Esophagus muscularis mucosa (tissue), 4 donors: ENCODE measurements around the gene A4GALT. TPM values are rescaled to one million over a fixed set of nuclear protein-coding genes. Genes with fewer than 3 reads are reported as not detected.

Source experiments
- DNase-seq: peaks from one replicate; pipeline ENCODE4 v3.0.0-alpha.2; 2017; ENCODE audit errors: extremely low spot score
- H3K27ac ChIP-seq, 4 donors: fragments of 200-600 bp; sonication (generic); replicated peaks in 1 of 4; 1 replicate in 3 of 4; 2 replicates in 1 of 4; pipeline ENCODE4 v1.5.1; 2016 to 2019; ENCODE audit warnings: mild to moderate bottlenecking in 1 of 4
- H3K27me3 ChIP-seq, 4 donors: fragments of 200-600 bp; sonication (generic); one replicate each; pipeline versions ENCODE4 v1.5.1 to v1.6.0; 2016 to 2019
- H3K36me3 ChIP-seq, 4 donors: fragments of 200-600 bp; sonication (generic); one replicate each; pipeline ENCODE4 v1.5.1; 2016 to 2019
- H3K4me1 ChIP-seq, 4 donors: fragments of 200-600 bp; sonication (generic); one replicate each; pipeline ENCODE4 v1.5.1; 2016 to 2019
- H3K4me3 ChIP-seq, 4 donors: fragments of 200-600 bp; sonication (generic); 1 replicate in 2 of 4; 2 replicates in 2 of 4; pipeline ENCODE4 v1.5.1; 2016 to 2019; ENCODE audit warnings: mild to moderate bottlenecking in 4 of 4, moderate library complexity in 1 of 4
- H3K9me3 ChIP-seq, 4 donors: fragments of 200-600 bp; sonication (generic); 1 replicate in 3 of 4; 2 replicates in 1 of 4; pipeline ENCODE4 v1.5.1; 2016 to 2019
- CTCF ChIP-seq, 3 experiments: fragments of 200-600 bp in 2 of 3; fragments of 450-650 bp in 1 of 3; sonication (generic) in 2 of 3; IDR thresholded peaks; one replicate each; pipeline ENCODE4 v1.5.1; 2017 to 2019; ENCODE audit warnings: antibody characterized with exemption in 3 of 3, mild to moderate bottlenecking in 2 of 3, moderate library complexity in 1 of 3
- EP300 ChIP-seq: sonication (generic); formaldehyde crosslinking; IDR thresholded peaks from one replicate; pipeline ENCODE4 v1.6.1; 2017; ENCODE audit warnings: antibody characterized with exemption
- POLR2A ChIP-seq: fragments of 450-650 bp; IDR thresholded peaks from one replicate; pipeline ENCODE4 v1.6.1; 2017; ENCODE audit warnings: antibody characterized with exemption, moderate library complexity, mild to moderate bottlenecking, low read depth
- POLR2AphosphoS5 ChIP-seq, 2 donors: sonication (generic); formaldehyde crosslinking; IDR thresholded peaks; one replicate each; pipeline ENCODE4 v1.6.1; 2017; ENCODE audit warnings: antibody characterized with exemption in 2 of 2
- WGBS: methylation state at CpG from one replicate; pipeline ENCODE4 v1.1.5; 2018; 5-methylcytosine and 5-hydroxymethylcytosine counted together
- intact Hi-C: fragments of 100-400 bp; cut with DNase I; formaldehyde crosslinking; loops from one replicate; pipeline ENCODE4 v1.15.1; 2023
- total RNA-seq, 4 donors: library from RNA; depleted of rRNA; stranded (reverse); fragments of >200 nt; gene quantifications; one replicate each; pipeline versions ENCODE4 v1.1.0 to v1.2.1, GENCODE V29; 2016

A4GALT gene
- total RNA-seq, 4 donors from 2014 or later, result 77.7 to 81.8 (median 79.1) TPM

- Histone ChIP-seq H3K9me3 (no peaks in the 10 kb centered on the region), H3K27me3 (no peaks in the 10 kb centered on the region), H3K4me1 (peaks cover 0 to 4% (median 0%) of the 10 kb centered on the region in 4 donors), H3K4me3 (no peak overlapping the region), H3K27ac (no peak overlapping the region), H3K36me3 (no peaks in the 10 kb centered on the region)
- intact Hi-C loops, result no loop called here
- 74% methylated on average over 6 of the region's 6 CpGs for WGBS
- TF ChIP-seq POLR2A (no peak), CTCF (IDR thresholded peaks at IDR 0.05) (no peak), POLR2AphosphoS5 (IDR thresholded peaks at IDR 0.05) (no peak), EP300 (no peak)
- no peak for DNase-seq
Measured at GRCh38 chr22:42732081-42732480, 11.4 kb upstream of the A4GALT start.

- no peaks in the 10 kb centered on the region for H3K9me3 ChIP-seq
- DNase-seq, result no peak
- 95% methylated on average over 6 of the region's 6 CpGs for WGBS
- no peak overlapping the region for H3K4me3 ChIP-seq
- TF ChIP-seq POLR2AphosphoS5 (IDR thresholded peaks at IDR 0.05) (no peak), CTCF (IDR thresholded peaks at IDR 0.05) (no peak), POLR2A (no peak), EP300 (no peak)
- peaks cover 0 to 4% (median 0%) of the 10 kb centered on the region in 4 donors for H3K4me1 ChIP-seq
- H3K36me3 ChIP-seq, result no peaks in the 10 kb centered on the region
- no peaks in the 10 kb centered on the region for H3K27me3 ChIP-seq
- H3K27ac ChIP-seq, result no peak overlapping the region
- intact Hi-C loops, result no loop called here
Measured at GRCh38 chr22:42726811-42727210, 6.1 kb upstream of the A4GALT start.

- Histone ChIP-seq H3K9me3 (no peaks in the 10 kb centered on the region), H3K4me1 (peaks cover 2 to 13% (median 9%) of the 10 kb centered on the region in 4 donors), H3K36me3 (no peaks in the 10 kb centered on the region), H3K27me3 (no peaks in the 10 kb centered on the region), H3K27ac (no peak overlapping the region), H3K4me3 (no peak overlapping the region)
- intact Hi-C loops, result no loop called here
- no peak for DNase-seq
- 86% methylated on average over 6 of the region's 6 CpGs for WGBS
- TF ChIP-seq POLR2AphosphoS5 (IDR thresholded peaks at IDR 0.05), result no peak
- TF ChIP-seq EP300, result no peak
- TF ChIP-seq POLR2A, result no peak
- TF ChIP-seq CTCF (IDR thresholded peaks at IDR 0.05), result no peak
Measured at GRCh38 chr22:42725606-42726355, 5.1 kb upstream of the A4GALT start.

- Histone ChIP-seq H3K4me3 (no peak overlapping the region), H3K36me3 (no peaks in the 10 kb centered on the region), H3K27me3 (peaks cover 0 to 7% (median 0%) of the 10 kb centered on the region in 4 donors), H3K4me1 (peaks cover 4 to 21% (median 17%) of the 10 kb centered on the region in 4 donors), H3K9me3 (no peaks in the 10 kb centered on the region), H3K27ac (no peak overlapping the region)
- intact Hi-C loops, result no loop called here
- DNase-seq, result no peak
- 73% methylated on average over 5 of the region's 5 CpGs for WGBS
- TF ChIP-seq CTCF (IDR thresholded peaks at IDR 0.05) (no peak), POLR2AphosphoS5 (IDR thresholded peaks at IDR 0.05) (no peak), EP300 (no peak), POLR2A (no peak)
Measured at GRCh38 chr22:42724062-42724461, 3.4 kb upstream of the A4GALT start.
